ENCODE results near the gene CAMK1D. TPM values are rescaled to one million over a fixed set of nuclear protein-coding genes. Genes with fewer than 3 reads are reported as not detected.

CAMK1D gene
- total and polyA plus RNA-seq, 2 of the 8 experiments (the other 6 are each of a cell fraction or from before 2014, with no cell fraction given): 3.5 to 10.6 TPM

DNA sequence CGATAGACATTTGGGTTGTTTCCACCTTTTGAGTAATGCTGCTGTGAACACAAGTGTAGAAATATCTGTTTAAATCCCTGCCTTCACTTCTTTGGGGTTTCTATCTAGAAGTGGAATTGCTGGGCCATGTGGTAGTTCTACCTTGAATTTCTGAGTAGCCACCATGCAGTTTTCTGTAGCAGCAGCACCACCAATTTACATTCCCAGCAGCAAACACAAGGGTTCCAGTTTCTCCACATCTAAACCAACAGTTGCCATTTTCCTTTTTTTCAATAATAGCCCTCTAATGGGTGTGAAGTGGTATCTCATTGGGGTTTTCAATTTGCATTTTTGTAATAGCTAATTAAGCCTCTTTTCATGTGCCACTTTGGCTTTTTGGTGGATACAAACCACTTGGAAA is 442.4 kb downstream of the CAMK1D start (continued):
- TF ChIP-seq RNF2 (IDR thresholded peaks at IDR 0.05; ENCODE audit: borderline replicate concordance, low read depth, low read length, missing control alignments, poor library complexity, severe bottlenecking) (no peak), JUN (IDR thresholded peaks at IDR 0.05; ENCODE audit: low read depth, low read length) (no peak), GABPA (IDR thresholded peaks at IDR 0.05; ENCODE audit: borderline replicate concordance, insufficient read depth, low read length) (no peak), ZNF274 (IDR thresholded peaks at IDR 0.05; ENCODE audit: borderline replicate concordance, extremely low read depth, low read length) (no peak), GTF2F1 (IDR thresholded peaks at IDR 0.05; ENCODE audit: borderline replicate concordance, low read depth, low read length) (no peak)

Data from H1 (cell line).